ENCODE data around the gene LRRC2.
A peak's percentile ranks its signal among the peaks of the same experiment; 100 is the strongest.
"Not testable (repeated sequence)": the region's sequence is repeated elsewhere in the genome, so short reads cannot be mapped to it uniquely, and the experiment has no call there.

The LRRC2 gene

GRCh38 chr3:46524008-46524407, 42.1 kb downstream of the LRRC2 start:
- no peak for DNase-seq (ENCODE audit: low read depth)

- DNase-seq (ENCODE audit: low read depth): no peak
Observed at GRCh38 chr3:46523556-46523955, 42.5 kb downstream of the LRRC2 start.

- not testable (repeated sequence) for DNase-seq (ENCODE audit: low read depth)
Observed at GRCh38 chr3:46522201-46522600, 43.9 kb downstream of the LRRC2 start.

GRCh38 chr3:46521096-46521495, 45.0 kb downstream of the LRRC2 start:
- no peak for DNase-seq (ENCODE audit: low read depth)

GRCh38 chr3:46520531-46520930, 45.6 kb downstream of the LRRC2 start:
- DNase-seq (ENCODE audit: low read depth): no peak

- DNase-seq (ENCODE audit: low read depth): no peak
Observed at GRCh38 chr3:46519952-46520351, 46.1 kb downstream of the LRRC2 start.

- DNase-seq (ENCODE audit: low read depth): no peak
Observed at GRCh38 chr3:46517784-46518181, 48.3 kb downstream of the LRRC2 start.

GRCh38 chr3:46517016-46517783, 48.9 kb downstream of the LRRC2 start:
- peak; percentile 97 for DNase-seq (ENCODE audit: low read depth)

- DNase-seq (ENCODE audit: low read depth): peak; percentile 45
Observed at GRCh38 chr3:46516521-46516920, 49.6 kb downstream of the LRRC2 start.

- no peak for DNase-seq (ENCODE audit: low read depth)
Observed at GRCh38 chr3:46512191-46512749, 53.8 kb downstream of the LRRC2 start.

- DNase-seq (ENCODE audit: low read depth): no peak
Observed at GRCh38 chr3:46509661-46510187, 56.4 kb downstream of the LRRC2 start.

- DNase-seq (ENCODE audit: low read depth): no peak
Observed at GRCh38 chr3:46508850-46509591, 57.1 kb downstream of the LRRC2 start.

GRCh38 chr3:46506526-46506925, 59.6 kb downstream of the LRRC2 start:
- no peak for DNase-seq (ENCODE audit: low read depth)

GRCh38 chr3:46505953-46506352, 60.1 kb downstream of the LRRC2 start:
- no peak for DNase-seq (ENCODE audit: low read depth)

- DNase-seq (ENCODE audit: low read depth): no peak
Observed at GRCh38 chr3:46504789-46505188, 61.3 kb downstream of the LRRC2 start.

GRCh38 chr3:46503200-46503874, 62.8 kb downstream of the LRRC2 start:
- DNase-seq (ENCODE audit: low read depth): no peak

- DNase-seq (ENCODE audit: low read depth): no peak
Observed at GRCh38 chr3:46501702-46502101, 64.4 kb downstream of the LRRC2 start.

- peak; percentile 71 for DNase-seq (ENCODE audit: low read depth)
Observed at GRCh38 chr3:46500656-46501635, 65.2 kb downstream of the LRRC2 start.

- no peak for DNase-seq (ENCODE audit: low read depth)
Observed at GRCh38 chr3:46498916-46499519, 67.1 kb downstream of the LRRC2 start.

GRCh38 chr3:46497556-46498265, 68.4 kb downstream of the LRRC2 start, which contains the start of gene RTP3:
TSS of gene RTP3 (plus strand) at chr3:46497976. CDS start at chr3:46498063, 87 bp downstream.
- DNase-seq (ENCODE audit: low read depth): no peak

All from ELR (cell line).